GM04503 (cell line): ENCODE data around the gene ACOX3.

Experiments
- DNase-seq: peaks from one replicate; pipeline ENCODE4 v3.0.0-alpha.2; 2012; ENCODE audit warnings: low read depth

ACOX3 gene

GRCh38 chr4:8336412-8337075 lies 104.0 kb downstream of the ACOX3 start:
- DNase-seq: no peak

- no peak for DNase-seq
Observed at GRCh38 chr4:8335848-8336247, 104.7 kb downstream of the ACOX3 start.

DNA sequence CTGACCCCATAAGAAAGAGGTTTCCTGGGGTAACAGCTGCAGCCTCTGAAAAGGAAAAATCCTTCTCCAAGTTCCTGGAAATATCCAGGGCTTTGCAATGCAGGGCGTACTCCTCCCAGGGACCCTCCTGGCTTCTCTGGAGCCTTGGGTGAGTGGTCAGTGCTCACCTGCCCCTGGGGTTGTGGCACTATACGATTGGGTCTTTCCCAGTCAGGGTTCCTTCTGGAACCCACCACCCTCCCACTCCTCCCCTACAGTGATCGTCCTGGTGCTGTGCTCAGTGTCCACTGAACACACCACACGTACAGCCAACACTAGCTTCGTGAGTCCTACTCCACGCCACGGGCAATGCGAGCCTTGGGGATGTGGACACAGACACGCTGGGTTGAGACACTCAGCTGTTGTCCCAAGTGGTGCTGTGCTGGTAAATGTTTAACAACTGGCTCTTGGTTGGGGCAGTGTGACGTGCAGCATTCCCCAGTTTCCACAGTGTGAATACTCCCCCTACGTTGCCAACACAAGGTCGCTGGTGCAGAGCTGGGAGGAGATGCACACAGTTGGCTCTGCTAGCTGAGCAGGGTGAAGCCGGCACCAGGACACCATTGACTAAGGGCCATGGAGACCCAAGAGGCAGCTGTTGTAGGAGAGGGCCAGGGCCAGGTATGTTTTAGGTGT lies 105.6 kb downstream of the ACOX3 start:
- DNase-seq: no peak

DNA sequence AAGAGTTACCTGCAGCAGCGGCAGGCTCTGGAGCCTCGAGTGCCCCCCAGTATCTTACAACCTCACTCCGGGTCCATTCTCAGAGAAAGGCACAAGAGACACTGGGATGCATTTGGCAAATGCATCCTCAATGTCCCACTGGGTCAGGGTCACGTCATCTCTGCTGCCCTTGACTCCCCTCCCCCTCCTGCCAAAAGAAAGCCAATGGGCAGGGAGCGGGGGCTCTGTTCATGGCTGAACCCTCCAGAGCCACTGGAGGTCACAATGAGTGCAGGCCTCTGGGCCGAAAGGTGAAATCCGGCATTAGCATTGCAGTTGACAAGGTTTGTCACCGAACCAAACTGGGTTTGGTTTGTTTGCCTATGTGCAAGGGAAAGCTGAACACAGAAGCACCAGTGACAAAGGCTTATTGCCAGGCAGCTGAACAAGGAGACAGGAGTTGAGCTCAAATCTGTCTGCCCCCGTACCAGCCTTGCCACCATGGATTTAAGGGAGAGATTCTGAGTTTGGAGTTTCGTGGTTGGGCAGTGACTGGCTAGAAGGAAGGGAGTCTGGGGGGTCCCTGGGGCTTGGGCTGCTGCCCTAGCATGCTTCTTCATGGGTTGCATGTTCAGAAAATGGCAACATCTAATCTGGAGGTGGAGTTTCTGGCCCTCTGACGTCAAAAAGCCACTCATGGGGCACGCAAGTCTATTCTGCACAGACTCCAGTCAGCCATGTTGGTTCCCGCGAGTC lies 106.6 kb downstream of the ACOX3 start:
- DNase-seq: no peak

DNA sequence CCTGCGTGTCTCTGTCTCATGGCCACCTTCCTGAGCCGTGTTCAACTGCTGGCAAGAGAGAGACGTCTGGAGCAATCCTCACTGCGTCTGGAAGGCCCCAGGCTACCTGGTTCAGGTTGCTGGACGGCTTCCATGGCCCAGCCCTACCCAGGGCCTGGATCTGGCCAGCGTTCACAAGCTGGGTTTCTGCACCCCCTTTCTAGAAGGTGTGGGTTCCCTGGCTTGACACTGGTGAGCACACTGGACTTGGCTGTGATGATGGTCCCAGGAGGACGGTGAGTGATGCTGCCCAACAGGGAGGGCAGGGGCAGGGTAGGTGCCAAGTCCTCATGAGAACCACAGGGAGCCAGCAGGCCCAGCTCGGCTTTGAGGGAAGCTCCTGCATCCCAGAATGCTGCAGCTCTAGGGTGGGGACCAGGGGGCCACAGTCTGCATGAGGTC lies 107.6 kb downstream of the ACOX3 start:
- no peak for DNase-seq

GRCh38 chr4:8332038-8332857 lies 108.3 kb downstream of the ACOX3 start:
- DNase-seq: no peak

GRCh38 chr4:8331575-8331955 lies 109.0 kb downstream of the ACOX3 start:
- DNase-seq: no peak

- DNase-seq: no peak
Observed at GRCh38 chr4:8330821-8331574, 109.5 kb downstream of the ACOX3 start.

DNA sequence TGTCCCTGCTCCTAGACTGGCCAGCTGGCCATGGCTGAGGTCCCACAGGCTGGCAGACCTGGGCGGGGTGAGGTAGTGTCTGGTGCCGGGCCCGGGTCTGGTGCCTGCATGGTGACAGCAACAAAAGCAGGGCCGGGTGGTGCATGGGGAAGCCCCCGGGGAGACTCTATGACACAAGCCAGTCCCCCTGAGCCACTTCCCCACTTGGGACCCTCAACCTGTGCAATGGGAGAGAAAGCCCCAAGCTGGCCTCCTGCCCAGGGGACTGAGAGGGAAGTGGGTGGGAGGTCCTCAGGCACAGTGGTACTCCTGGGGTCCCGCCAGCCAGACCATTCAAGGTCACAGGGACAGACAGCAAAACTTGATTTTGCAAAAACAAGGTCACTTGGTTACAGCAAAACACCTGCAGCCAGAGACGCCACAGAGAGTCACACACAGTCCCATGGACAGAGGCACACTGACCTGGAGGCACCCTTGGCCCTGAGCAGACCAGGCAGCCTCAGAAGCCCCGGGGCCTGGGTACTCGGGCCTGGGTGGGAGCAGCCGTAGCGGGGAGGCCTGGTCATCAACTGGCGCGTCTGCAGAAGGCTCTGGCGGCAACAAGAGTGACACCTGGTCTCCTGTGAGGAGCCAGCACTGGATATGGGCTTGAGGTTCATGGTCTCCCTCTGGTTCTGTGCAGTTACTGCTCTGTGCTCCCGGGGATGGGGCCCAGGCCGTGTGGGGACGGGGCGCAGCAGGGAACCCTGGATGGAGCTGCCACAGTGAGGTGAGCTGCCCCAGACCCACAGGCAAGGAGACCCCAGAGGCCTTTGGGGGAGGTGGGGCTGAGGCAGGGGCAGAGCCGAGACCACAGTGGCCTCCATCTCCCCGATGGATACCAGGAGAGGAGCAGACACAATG lies 110.4 kb downstream of the ACOX3 start:
- DNase-seq: no peak

DNA sequence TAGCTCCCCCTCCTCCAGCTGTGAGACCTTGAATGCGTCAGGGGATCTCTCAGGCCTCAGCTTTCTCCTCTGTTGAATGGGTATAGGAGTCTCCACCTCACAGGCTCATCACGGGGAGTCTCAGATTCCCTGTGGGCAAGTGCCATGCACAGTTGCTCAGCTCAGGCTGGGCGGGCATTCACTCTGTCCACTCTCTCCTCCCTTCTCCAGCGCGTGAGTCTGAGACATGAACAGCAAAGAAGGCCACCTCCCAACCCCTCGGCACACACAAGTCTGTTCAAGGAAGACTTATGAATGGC lies 111.0 kb downstream of the ACOX3 start:
- DNase-seq: no peak

- no peak for DNase-seq
Observed at GRCh38 chr4:8328866-8329559, 111.5 kb downstream of the ACOX3 start.

- DNase-seq: no peak
Observed at GRCh38 chr4:8328456-8328855, 112.1 kb downstream of the ACOX3 start.

DNA sequence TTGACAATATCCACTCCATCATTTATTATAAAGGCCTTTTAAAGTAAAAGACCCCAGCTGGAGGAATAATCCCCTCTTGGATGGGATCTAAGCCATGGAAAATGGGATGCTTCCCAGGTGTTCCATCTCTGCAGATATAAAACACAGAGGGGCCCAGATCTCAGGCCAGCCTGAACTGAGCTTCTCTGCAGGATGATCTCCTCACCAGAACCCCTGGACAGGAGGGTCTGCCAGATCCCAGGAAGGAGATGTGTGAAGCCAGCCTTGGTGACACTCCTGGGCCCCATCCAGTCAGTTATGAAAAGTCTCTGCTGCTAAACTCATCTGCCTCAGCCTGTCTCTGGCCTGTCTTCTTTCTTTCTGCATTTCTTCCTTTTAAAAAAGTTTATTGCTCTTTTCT lies 114.3 kb downstream of the ACOX3 start:
- DNase-seq: no peak

- DNase-seq: no peak
Observed at GRCh38 chr4:8325291-8325973, 115.1 kb downstream of the ACOX3 start.

- no peak for DNase-seq
Observed at GRCh38 chr4:8324640-8325239, 115.8 kb downstream of the ACOX3 start.

GRCh38 chr4:8323947-8324555 lies 116.5 kb downstream of the ACOX3 start:
- DNase-seq: no peak

DNA sequence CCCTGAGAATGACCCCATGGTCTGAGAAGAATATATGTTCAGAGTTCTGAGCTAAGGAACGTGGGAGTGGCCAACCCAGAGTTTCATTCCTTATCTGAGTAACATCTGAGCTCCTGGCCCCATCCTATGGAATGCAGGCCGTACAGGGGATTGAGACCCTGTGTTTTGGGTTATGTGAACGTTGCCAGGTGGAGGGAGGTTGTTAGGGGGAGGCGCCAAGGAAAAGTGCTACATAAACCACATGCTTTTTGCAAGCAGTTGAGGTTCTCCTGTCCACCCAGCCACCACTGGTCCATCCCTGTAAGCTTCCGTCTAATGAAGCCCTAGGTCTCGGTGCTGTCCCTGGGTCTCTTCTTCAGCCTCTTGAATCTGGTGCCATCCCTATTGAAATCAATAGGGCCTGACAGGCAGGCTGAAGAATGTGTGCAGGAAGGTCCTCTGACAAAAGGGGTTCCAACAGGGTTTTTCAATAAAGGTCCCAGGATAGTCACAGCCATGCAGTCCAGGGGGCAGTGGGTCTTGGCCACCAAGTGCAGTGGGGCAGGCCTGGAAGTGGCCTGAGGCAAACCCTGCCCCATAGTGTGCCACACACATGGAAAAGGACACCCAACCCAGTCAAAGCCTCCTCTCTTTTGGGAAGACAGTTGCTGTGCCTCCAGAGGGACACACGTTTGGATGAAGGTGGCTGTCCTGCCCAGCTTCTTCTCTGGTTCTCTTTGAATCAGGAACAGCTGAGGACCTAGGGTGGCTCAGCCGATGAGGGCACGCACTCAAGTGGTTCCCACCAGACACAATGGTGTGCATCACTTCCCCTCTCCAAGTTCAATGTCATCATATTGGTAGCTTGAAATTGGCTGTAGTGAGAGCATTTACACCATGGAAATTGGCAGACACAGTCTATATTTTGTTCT lies 117.5 kb downstream of the ACOX3 start:
- no peak for DNase-seq

DNA sequence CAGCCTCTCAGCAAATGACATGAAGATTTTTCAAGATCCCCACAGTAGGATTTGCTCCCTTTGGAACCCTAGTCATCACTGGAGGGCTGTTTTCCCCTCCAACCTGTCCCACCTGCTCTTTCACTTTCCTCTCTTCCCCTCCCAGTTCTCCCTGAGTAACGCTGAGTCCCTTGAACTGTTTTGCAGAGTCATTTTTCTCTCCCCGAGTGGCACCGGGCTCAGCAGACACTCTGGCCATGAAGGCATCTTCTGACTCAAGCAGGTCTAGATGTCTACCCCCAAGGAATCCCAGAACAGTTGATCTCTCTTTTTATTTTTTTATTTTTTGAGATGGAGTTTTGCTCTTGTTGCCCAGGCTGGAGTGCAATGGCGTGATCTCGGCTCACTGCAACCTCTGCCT lies 118.8 kb downstream of the ACOX3 start:
- DNase-seq: no peak
